SK-N-SH (cell line): ENCODE data around the gene EXD1. TPM values are rescaled to one million over a fixed set of nuclear protein-coding genes. Genes with fewer than 3 reads are reported as not detected.

Experiments
- CTCF ChIA-PET: fragments of 300-600, 350-600 bp; formaldehyde crosslinking; extraction: SDS; loops from one replicate; lab custom pipeline; 2021; lab: Yijun Ruan, JAX
- POLR2A ChIA-PET: fragments of 350-600 bp; sonication (Branson Sonifier 250); formaldehyde crosslinking; extraction: SDS; loops from one replicate; lab custom pipeline; 2020; ENCODE audit warnings: antibody characterized with exemption, inconsistent platforms; lab: Yijun Ruan, JAX
- DNase-seq: peaks from one replicate; pipeline ENCODE4 v3.0.0; 2012
- H2AFZ ChIP-seq: fragments of 200-600 bp; sonication (generic); 2 replicates; pipeline ENCODE4 v1.8.1; 2016; ENCODE audit warnings: antibody characterized with exemption, mild to moderate bottlenecking, low read depth
- H3F3A ChIP-seq: fragments of 200-600 bp; sonication (generic); replicated peaks from 2 replicates; pipeline ENCODE3; 2016; ENCODE audit warnings: antibody characterized with exemption, mild to moderate bottlenecking; ENCODE audit not compliant: insufficient read depth
- H3K27ac ChIP-seq, 2 experiments: fragments of 200-500 bp in 1 of 2; fragments of 200-600 bp in 1 of 2; sonication (Bioruptor generic) in 1 of 2; sonication (generic), shearing (Covaris generic) in 1 of 2; 2 replicates each; pipeline versions ENCODE4 v1.5.1 to v1.6.1; 2014 to 2016; ENCODE audit warnings: low read depth in 2 of 2, inconsistent platforms in 1 of 2, low read length in 1 of 2, mild to moderate bottlenecking in 1 of 2, mixed read lengths in 1 of 2
- H3K27me3 ChIP-seq: fragments of 200-600 bp; sonication (generic), shearing (Covaris generic); 2 replicates; pipeline ENCODE4 v1.6.1; 2016; ENCODE audit warnings: mixed run types; ENCODE audit not compliant: insufficient read depth
- H3K36me3 ChIP-seq, 2 experiments: fragments of 200-500 bp in 1 of 2; fragments of 200-600 bp in 1 of 2; sonication (Bioruptor generic) in 1 of 2; sonication (generic) in 1 of 2; replicated peaks in 1 of 2; 2 replicates each; pipeline versions ENCODE3 to v1.5.1; 2014 to 2016; ENCODE audit warnings: low read length in 1 of 2, mild to moderate bottlenecking in 1 of 2; ENCODE audit not compliant: insufficient read depth in 2 of 2, control insufficient read depth in 1 of 2
- H3K4me1 ChIP-seq, 2 experiments: fragments of 200-500 bp in 1 of 2; fragments of 200-600 bp in 1 of 2; sonication (Bioruptor generic) in 1 of 2; sonication (generic), shearing (Covaris generic) in 1 of 2; 2 replicates each; pipeline versions ENCODE4 v1.5.1 to v1.6.1; 2014 to 2016; ENCODE audit warnings: low read depth in 1 of 2, low read length in 1 of 2, mixed run types in 1 of 2; ENCODE audit not compliant: insufficient read depth in 2 of 2, control insufficient read depth in 1 of 2
- H3K4me2 ChIP-seq: fragments of 200-600 bp; sonication (generic), shearing (Covaris generic); 2 replicates; pipeline ENCODE4 v1.6.1; 2017; ENCODE audit warnings: mixed run types
- H3K4me3 ChIP-seq, 2 experiments: fragments of 200-500 bp in 1 of 2; fragments of 200-600 bp in 1 of 2; sonication (Bioruptor generic) in 1 of 2; sonication (generic), shearing (Covaris generic) in 1 of 2; 2 replicates each; pipeline versions ENCODE4 v1.5.1 to v1.8.1; 2014 to 2016; ENCODE audit warnings: low read depth in 2 of 2, inconsistent platforms in 1 of 2, low read length in 1 of 2, mild to moderate bottlenecking in 1 of 2, mixed read lengths in 1 of 2, moderate library complexity in 1 of 2
- H3K79me2 ChIP-seq: fragments of 200-600 bp; sonication (generic); 2 replicates; pipeline ENCODE4 v1.8.1; 2017; ENCODE audit warnings: mild to moderate bottlenecking; ENCODE audit not compliant: insufficient read depth
- H3K9ac ChIP-seq: fragments of 200-600 bp; sonication (generic); 2 replicates; pipeline ENCODE4 v1.6.1; 2017; ENCODE audit warnings: mixed run types
- H3K9me2 ChIP-seq: fragments of 200-600 bp; sonication (generic); 2 replicates; pipeline ENCODE4 v1.6.1; 2017; ENCODE audit warnings: mixed run types
- H3K9me3 ChIP-seq: fragments of 200-600 bp; sonication (generic); 2 replicates; pipeline ENCODE4 v1.6.1; 2017; ENCODE audit warnings: mixed run types, mild to moderate bottlenecking, moderate library complexity
- H4K20me1 ChIP-seq: fragments of 200-600 bp; sonication (generic); 2 replicates; pipeline ENCODE4 v1.6.1; 2017; ENCODE audit warnings: mild to moderate bottlenecking, mixed run types; ENCODE audit not compliant: insufficient read depth
- CTCF ChIP-seq: fragments of 200-600 bp; sonication (generic); IDR thresholded peaks from 2 replicates; pipeline ENCODE4 v1.6.1; 2017; ENCODE audit warnings: antibody characterized with exemption, mild to moderate bottlenecking, moderate library complexity
- EZH2phosphoT487 ChIP-seq: fragments of 200-600 bp; sonication (generic); IDR thresholded peaks from 2 replicates; pipeline ENCODE4 v1.6.1; 2017; ENCODE audit warnings: low read depth, mixed run types, mild to moderate bottlenecking, antibody characterized with exemption, moderate library complexity, borderline replicate concordance
- FOXJ3 ChIP-seq: sonication (generic); formaldehyde crosslinking; IDR thresholded peaks from 2 replicates; pipeline ENCODE4 v1.5.1; 2020; ENCODE audit warnings: mild to moderate bottlenecking, missing genetic modification reagents
- IRF3 ChIP-seq: fragments of 150-350 bp; IDR thresholded peaks from 2 replicates; pipeline ENCODE4 v1.6.1; 2016; ENCODE audit warnings: mild to moderate bottlenecking, low read depth, low read length
- JUND ChIP-seq: IDR thresholded peaks from 2 replicates; pipeline ENCODE4 v1.4.0; 2012
- MXI1 ChIP-seq: IDR thresholded peaks from 2 replicates; pipeline ENCODE4 v1.6.1; 2012; ENCODE audit warnings: mild to moderate bottlenecking, low read depth, low read length, improper control_type of control experiment
- NRF1 ChIP-seq: IDR thresholded peaks from 2 replicates; pipeline ENCODE4 v1.6.1; 2012; ENCODE audit warnings: low read depth, mild to moderate bottlenecking, low read length
- PBX3 ChIP-seq: IDR thresholded peaks from 2 replicates; pipeline ENCODE4; 2012
- POLR2AphosphoS5 ChIP-seq: IDR thresholded peaks from 2 replicates; pipeline ENCODE4 v1.6.1; 2012; ENCODE audit warnings: low read depth, low read length
- TCF12 ChIP-seq: IDR thresholded peaks from 2 replicates; pipeline ENCODE4 v1.4.0; 2012
- USF1 ChIP-seq: IDR thresholded peaks from 2 replicates; pipeline ENCODE4 v1.4.0; 2012; ENCODE audit warnings: low read depth, borderline replicate concordance
- YY1 ChIP-seq: IDR thresholded peaks from 2 replicates; pipeline ENCODE4 v1.4.0; 2012; ENCODE audit warnings: low read depth, mild to moderate bottlenecking
- WGBS: methylation state at CpG from one replicate; pipeline ENCODE4 v1.1.6; 2017; ENCODE audit warnings: low lambda C conversion rate; 5-methylcytosine and 5-hydroxymethylcytosine counted together
- polyA plus RNA-seq, 3 experiments: library from polyadenylated mRNA; depleted of rRNA; stranded (reverse); fragments of >200 nt; gene quantifications; 2 replicates each; pipeline ENCODE4 v1.2.3, GENCODE V29; 2012

The EXD1 gene
- polyA plus RNA-seq, 1 of the 3 experiments (the other 2 are of a cell fraction) = 0.07 TPM

GRCh38 chr15:41219381-41219780 lies 11.2 kb downstream of the EXD1 start (continued):
- TF ChIP-seq IRF3 (no peak), POLR2AphosphoS5 (no peak)

GRCh38 chr15:41218851-41219250 lies 11.7 kb downstream of the EXD1 start:
- CTCF ChIA-PET = interaction anchor here (1.4 kb wide), 1 partner anchor 9 kb away, joined by 4 read pairs; no protein-coding TSS in a partner anchor
- Histone ChIP-seq H3K79me2 (no peaks in the 10 kb centered on the region), H3K27me3 (no peaks in the 10 kb centered on the region; the same call in 1 of the 2 replicates), H3K9ac (no peak overlapping the region), H3K27ac (no peak overlapping the region), H3K9me2 (no peaks in the 10 kb centered on the region), H3K36me3 (no peaks in the 10 kb centered on the region), H4K20me1 (no peaks in the 10 kb centered on the region), H3K9me3 (no peaks in the 10 kb centered on the region), H2AFZ (no peak overlapping the region), H3K4me3 (no peak overlapping the region), H3K4me2 (no peak overlapping the region), H3K4me1 (no peaks in the 10 kb centered on the region), H3F3A (no peaks in the 10 kb centered on the region)
- no peak for DNase-seq
- TF ChIP-seq NRF1 (no peak), PBX3 (no peak), JUND (no peak), TCF12 (no peak), YY1 (no peak), MXI1 (no peak), CTCF (no peak), EZH2phosphoT487 (no peak), FOXJ3 (no peak), USF1 (no peak)
- POLR2A ChIA-PET = no interaction called here
- WGBS = 20% methylated on average over 1 of the region's 1 CpG
